ENCODE data around the gene FOXS1.

DNA sequence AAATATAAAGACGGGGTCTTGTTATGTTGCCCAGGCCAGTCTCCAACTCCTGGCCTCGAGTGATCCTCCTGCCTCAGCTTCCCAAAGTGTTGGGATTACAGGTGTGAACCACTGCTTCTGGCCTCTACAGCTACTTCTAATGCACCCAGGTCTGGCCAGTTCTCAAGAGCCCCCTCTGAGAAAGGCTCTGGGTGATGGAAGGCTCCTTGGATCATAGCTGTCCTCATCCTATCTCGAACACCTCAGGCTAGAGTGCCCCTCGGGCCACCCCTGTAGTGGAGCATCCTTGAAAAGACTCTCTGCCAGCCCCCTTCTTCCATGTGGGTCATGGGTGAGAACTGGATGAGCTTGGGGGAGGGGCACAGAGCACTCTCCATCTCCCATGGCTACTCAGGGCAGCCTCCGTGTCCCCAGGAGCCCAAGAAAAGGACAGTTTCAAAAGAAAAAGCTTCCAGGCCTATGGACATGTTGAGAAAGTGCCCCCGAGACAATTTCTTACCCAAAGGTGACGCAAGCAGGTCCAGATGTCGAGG lies 27.0 kb downstream of the FOXS1 start:
- TF ChIP-seq, protein P1, sequence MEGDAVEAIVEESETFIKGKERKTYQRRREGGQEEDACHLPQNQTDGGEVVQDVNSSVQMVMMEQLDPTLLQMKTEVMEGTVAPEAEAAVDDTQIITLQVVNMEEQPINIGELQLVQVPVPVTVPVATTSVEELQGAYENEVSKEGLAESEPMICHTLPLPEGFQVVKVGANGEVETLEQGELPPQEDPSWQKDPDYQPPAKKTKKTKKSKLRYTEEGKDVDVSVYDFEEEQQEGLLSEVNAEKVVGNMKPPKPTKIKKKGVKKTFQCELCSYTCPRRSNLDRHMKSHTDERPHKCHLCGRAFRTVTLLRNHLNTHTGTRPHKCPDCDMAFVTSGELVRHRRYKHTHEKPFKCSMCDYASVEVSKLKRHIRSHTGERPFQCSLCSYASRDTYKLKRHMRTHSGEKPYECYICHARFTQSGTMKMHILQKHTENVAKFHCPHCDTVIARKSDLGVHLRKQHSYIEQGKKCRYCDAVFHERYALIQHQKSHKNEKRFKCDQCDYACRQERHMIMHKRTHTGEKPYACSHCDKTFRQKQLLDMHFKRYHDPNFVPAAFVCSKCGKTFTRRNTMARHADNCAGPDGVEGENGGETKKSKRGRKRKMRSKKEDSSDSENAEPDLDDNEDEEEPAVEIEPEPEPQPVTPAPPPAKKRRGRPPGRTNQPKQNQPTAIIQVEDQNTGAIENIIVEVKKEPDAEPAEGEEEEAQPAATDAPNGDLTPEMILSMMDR (IDR thresholded peaks at IDR 0.05), result no peak
- no peak for TF ChIP-seq POLR2A (IDR thresholded peaks at IDR 0.05)

Data from esophagus squamous epithelium (tissue), 4 donors.